ENCODE measurements around the gene JKAMP.

The JKAMP gene

DNA sequence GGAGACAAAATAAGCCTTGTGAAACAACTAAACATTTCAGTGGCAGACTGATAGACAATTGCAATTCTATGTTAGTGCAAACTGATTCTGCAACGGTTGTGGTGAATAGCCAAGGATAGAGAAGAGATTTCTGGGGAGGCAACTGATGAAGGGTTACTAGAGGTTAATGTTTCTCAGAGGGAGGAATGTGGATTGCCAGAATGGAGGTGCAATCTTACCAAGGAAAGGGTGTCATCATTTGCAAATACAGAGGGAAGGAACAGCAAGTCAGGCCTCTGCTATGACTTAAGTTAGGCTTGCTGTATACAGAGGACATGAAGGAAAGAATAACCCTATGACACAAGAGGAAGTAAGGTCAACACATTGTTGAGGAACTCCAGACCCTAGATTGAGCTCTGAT is 56.5 kb downstream of the JKAMP start:
- DNase-seq (ENCODE audit: low read depth in 2 of 2) = no peak

DNA sequence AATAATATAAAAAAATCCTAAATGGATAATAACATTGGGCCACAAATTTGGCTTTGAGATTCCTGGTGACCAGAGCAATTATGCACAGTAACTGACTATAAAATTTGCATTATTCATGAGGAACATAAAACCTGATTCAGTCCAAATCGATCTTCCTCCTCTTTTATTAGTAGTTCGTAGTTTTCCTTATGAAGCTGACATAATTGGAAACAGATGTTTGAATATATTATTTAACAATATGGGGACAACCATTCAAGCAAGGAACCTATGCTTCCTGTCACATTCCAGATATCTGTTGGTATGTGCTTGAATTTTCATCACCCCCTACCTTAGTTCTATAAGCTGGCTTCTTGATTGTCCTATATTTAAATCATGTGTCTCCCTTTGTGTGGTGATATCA is 57.4 kb downstream of the JKAMP start:
- no peak for DNase-seq (ENCODE audit: low read depth in 2 of 2)

DNA sequence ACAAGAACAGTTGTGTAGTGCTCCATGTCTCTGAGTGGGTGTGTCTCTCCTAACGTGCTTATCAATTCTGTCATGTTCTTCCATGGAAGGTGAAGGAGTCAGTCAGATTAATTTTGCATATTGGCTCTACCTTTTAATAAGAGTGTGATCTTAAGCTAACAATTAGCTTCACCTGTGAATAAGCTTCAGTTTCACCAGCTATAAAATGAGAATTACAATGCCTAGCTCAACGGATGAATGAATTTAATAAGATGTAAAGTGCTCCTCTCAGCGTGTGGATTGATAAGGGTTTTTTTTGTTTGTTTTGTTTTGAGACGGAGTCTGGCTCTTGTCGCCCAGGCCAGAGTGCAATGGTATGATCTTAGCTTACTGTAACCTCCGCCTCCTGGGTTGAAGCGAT is 59.6 kb downstream of the JKAMP start:
- DNase-seq (ENCODE audit: low read depth in 2 of 2) = no peak

DNA sequence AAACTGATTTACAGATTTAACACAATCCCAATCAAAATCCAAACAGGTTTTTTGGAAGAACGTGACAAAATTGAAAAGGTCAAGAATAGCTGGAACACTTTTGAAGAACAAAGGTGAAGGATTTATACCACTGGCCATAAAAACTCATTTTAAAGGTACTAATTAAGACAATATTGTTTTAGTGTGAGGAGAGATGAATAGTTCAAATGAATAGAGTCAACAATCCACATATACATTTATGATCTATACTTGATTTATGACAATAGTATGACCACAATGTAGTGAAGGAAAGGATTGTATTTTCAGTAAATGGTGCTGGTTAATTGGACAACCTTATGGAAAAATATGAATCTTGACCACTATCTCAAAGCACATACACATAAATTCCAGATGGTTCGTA is 63.0 kb downstream of the JKAMP start:
- DNase-seq (ENCODE audit: low read depth in 2 of 2) = no peak

Data from stimulated activated CD8-positive, alpha-beta memory T cell treated with anti-CD3 and anti-CD28 coated beads, Interleukin-2, amount 100 ng/mL, for 48 hours (primary cell).